B cell (primary cell): Measurements from ENCODE around the gene CNTN4.

Source experiments
- EZH2 ChIP-seq: IDR thresholded peaks from 2 replicates; pipeline ENCODE4 v1.6.1; 2012; ENCODE audit warnings: borderline replicate concordance, low read depth, mild to moderate bottlenecking, moderate library complexity, low read length; ENCODE audit not compliant: insufficient read depth, poor library complexity, severe bottlenecking
- TF ChIP-seq, protein P1 (sequence below): fragments of 200-600 bp; IDR thresholded peaks from one replicate; pipeline ENCODE4 v1.8.0; 2022; ENCODE audit warnings: antibody characterized with exemption, mild to moderate bottlenecking

DNA sequence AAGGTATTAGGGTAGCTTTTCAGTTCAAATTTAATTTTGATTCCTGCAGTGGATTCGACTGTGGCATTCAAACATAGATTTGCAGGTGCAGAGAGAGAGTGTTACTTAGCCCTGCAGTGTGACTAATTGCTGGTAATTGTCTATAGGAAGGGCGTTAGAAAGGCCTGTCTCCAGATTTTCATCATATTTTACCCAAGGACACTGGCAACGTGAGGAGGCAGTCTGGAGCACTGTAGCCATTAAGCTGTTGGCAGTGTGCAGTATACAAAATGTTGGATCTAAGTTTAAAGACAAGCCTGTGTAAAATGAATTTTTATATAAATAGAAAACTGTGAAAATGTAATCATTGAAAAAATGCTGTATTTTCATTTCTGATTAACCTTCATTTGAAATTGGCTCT lies 342.9 kb downstream of the CNTN4 start:
- TF ChIP-seq, protein P1, sequence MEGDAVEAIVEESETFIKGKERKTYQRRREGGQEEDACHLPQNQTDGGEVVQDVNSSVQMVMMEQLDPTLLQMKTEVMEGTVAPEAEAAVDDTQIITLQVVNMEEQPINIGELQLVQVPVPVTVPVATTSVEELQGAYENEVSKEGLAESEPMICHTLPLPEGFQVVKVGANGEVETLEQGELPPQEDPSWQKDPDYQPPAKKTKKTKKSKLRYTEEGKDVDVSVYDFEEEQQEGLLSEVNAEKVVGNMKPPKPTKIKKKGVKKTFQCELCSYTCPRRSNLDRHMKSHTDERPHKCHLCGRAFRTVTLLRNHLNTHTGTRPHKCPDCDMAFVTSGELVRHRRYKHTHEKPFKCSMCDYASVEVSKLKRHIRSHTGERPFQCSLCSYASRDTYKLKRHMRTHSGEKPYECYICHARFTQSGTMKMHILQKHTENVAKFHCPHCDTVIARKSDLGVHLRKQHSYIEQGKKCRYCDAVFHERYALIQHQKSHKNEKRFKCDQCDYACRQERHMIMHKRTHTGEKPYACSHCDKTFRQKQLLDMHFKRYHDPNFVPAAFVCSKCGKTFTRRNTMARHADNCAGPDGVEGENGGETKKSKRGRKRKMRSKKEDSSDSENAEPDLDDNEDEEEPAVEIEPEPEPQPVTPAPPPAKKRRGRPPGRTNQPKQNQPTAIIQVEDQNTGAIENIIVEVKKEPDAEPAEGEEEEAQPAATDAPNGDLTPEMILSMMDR = no peak
- no peak for TF ChIP-seq EZH2
